HG02884 (cell line): ENCODE data around the gene REPIN1.

Experiments
- ATAC-seq: cut with Tn5 transposase; IDR thresholded peaks from one replicate; pipeline ENCODE4 v1.9.1; 2021; ENCODE audit warnings: mild to moderate bottlenecking, moderate library complexity; ENCODE audit not compliant: unreplicated experiment

Gene REPIN1

GRCh38 chr7:150368096-150368883 is at the start of gene REPIN1:
TSS of gene REPIN1 (plus strand) at chr7:150368822. CDS start at chr7:150369712, 890 bp downstream.
- ATAC-seq: peak; percentile 49

GRCh38 chr7:150321788-150322113 is 46.9 kb upstream of the REPIN1 start:
- no peak for ATAC-seq

- ATAC-seq: no peak
Measured at GRCh38 chr7:150322114-150322832, 46.3 kb upstream of the REPIN1 start.

- peak; percentile 40 for ATAC-seq
Measured at GRCh38 chr7:150322833-150323681, 45.6 kb upstream of the REPIN1 start, which contains the start of the genes ACTR3C and LRRC61. TSS of gene ACTR3C (minus strand) at chr7:150323545. CDS start at chr7:150295296, 28,249 bp downstream. TSS of gene LRRC61 (plus strand) at chr7:150323355. CDS start at chr7:150336862, 13,507 bp downstream.

GRCh38 chr7:150323682-150324372 is 44.8 kb upstream of the REPIN1 start:
- peak; percentile 22 for ATAC-seq

GRCh38 chr7:150324373-150324961 is 44.2 kb upstream of the REPIN1 start:
- ATAC-seq: no peak

GRCh38 chr7:150325110-150325611 is 43.5 kb upstream of the REPIN1 start:
- no peak for ATAC-seq

- no peak for ATAC-seq
Measured at GRCh38 chr7:150325901-150326300, 42.7 kb upstream of the REPIN1 start.

- no peak for ATAC-seq
Measured at GRCh38 chr7:150326657-150327268, 41.9 kb upstream of the REPIN1 start.

- ATAC-seq: no peak
Measured at GRCh38 chr7:150327308-150327707, 41.3 kb upstream of the REPIN1 start.

GRCh38 chr7:150329331-150330120 is 39.1 kb upstream of the REPIN1 start:
- ATAC-seq: no peak

- no peak for ATAC-seq
Measured at GRCh38 chr7:150330211-150330885, 38.3 kb upstream of the REPIN1 start.

GRCh38 chr7:150332852-150333635 is 35.6 kb upstream of the REPIN1 start:
- ATAC-seq: no peak

GRCh38 chr7:150333659-150334058 is 35.0 kb upstream of the REPIN1 start:
- no peak for ATAC-seq

GRCh38 chr7:150334108-150334507 is 34.5 kb upstream of the REPIN1 start:
- ATAC-seq: no peak

GRCh38 chr7:150335108-150335773 is 33.4 kb upstream of the REPIN1 start:
- no peak for ATAC-seq

GRCh38 chr7:150335774-150336112 is 32.9 kb upstream of the REPIN1 start:
- no peak for ATAC-seq
